ENCODE results near the gene NTRK3.

DNA sequence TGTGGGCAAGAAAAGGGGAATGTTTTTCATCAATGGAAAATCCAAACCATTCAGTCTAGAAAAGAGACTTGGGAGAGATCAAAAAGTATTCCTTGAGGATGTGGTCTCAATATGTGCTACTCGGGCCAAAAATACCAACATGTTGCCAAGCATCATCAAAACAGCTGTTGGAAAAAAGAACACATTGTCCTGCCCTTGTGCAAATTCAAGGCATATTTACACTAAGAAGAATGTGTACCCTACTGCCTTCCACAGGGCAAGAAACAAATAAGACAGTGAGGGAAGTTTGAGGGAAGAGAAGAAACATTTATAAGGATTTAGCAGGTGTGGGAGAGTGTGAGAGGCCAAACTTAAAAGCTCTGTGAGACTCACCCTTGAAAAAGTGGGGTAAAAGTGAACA is 252.1 kb downstream of the NTRK3 start:
- TF ChIP-seq, protein P1, sequence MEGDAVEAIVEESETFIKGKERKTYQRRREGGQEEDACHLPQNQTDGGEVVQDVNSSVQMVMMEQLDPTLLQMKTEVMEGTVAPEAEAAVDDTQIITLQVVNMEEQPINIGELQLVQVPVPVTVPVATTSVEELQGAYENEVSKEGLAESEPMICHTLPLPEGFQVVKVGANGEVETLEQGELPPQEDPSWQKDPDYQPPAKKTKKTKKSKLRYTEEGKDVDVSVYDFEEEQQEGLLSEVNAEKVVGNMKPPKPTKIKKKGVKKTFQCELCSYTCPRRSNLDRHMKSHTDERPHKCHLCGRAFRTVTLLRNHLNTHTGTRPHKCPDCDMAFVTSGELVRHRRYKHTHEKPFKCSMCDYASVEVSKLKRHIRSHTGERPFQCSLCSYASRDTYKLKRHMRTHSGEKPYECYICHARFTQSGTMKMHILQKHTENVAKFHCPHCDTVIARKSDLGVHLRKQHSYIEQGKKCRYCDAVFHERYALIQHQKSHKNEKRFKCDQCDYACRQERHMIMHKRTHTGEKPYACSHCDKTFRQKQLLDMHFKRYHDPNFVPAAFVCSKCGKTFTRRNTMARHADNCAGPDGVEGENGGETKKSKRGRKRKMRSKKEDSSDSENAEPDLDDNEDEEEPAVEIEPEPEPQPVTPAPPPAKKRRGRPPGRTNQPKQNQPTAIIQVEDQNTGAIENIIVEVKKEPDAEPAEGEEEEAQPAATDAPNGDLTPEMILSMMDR (IDR thresholded peaks at IDR 0.05): no peak
- TF ChIP-seq POLR2AphosphoS5 (IDR thresholded peaks at IDR 0.05): no peak

All from suprapubic skin (tissue), 3 donors.